GM19467 (cell line): Measurements from ENCODE around the gene THEMIS.
"Not testable (repeated sequence)": the region's sequence is repeated elsewhere in the genome, so short reads cannot be mapped to it uniquely, and the experiment has no call there.

ENCODE experiments used
- ATAC-seq: cut with Tn5 transposase; IDR thresholded peaks from one replicate; pipeline ENCODE4 v1.9.1; 2021; ENCODE audit warnings: mild to moderate bottlenecking, moderate library complexity; ENCODE audit not compliant: unreplicated experiment

THEMIS gene, protein sequence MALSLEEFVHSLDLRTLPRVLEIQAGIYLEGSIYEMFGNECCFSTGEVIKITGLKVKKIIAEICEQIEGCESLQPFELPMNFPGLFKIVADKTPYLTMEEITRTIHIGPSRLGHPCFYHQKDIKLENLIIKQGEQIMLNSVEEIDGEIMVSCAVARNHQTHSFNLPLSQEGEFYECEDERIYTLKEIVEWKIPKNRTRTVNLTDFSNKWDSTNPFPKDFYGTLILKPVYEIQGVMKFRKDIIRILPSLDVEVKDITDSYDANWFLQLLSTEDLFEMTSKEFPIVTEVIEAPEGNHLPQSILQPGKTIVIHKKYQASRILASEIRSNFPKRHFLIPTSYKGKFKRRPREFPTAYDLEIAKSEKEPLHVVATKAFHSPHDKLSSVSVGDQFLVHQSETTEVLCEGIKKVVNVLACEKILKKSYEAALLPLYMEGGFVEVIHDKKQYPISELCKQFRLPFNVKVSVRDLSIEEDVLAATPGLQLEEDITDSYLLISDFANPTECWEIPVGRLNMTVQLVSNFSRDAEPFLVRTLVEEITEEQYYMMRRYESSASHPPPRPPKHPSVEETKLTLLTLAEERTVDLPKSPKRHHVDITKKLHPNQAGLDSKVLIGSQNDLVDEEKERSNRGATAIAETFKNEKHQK

GRCh38 chr6:127900935-127901334 lies at the start of gene THEMIS:
Gene THEMIS (minus strand): TSS chr6:127901058. CDS start chr6:127900932, 126 bp downstream.
- ATAC-seq: no peak

- no peak for ATAC-seq
Observed at GRCh38 chr6:127949251-127949650, 48.4 kb upstream of the THEMIS start.

DNA sequence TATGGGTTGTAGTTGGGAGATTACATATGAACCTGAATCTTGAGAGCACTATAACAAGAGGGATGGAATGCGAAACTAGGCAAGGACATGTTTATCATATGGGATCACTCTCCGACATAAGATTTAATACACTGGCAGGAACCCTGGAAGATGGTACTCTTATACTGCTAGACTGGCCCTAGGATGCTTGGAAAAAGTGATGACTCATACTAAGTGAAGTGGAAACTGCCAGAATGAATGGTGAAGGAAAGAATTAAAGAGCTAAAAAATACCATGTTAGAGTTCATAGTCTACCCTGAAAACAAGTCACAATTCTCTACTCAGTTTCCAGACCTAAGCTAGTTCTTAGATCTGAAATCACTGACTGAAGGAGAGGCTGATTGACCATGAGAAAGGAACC lies 45.5 kb upstream of the THEMIS start:
- no peak for ATAC-seq

GRCh38 chr6:127945434-127946097 lies 44.7 kb upstream of the THEMIS start:
- ATAC-seq: no peak

- ATAC-seq: no peak
Observed at GRCh38 chr6:127941228-127941627, 40.4 kb upstream of the THEMIS start.

DNA sequence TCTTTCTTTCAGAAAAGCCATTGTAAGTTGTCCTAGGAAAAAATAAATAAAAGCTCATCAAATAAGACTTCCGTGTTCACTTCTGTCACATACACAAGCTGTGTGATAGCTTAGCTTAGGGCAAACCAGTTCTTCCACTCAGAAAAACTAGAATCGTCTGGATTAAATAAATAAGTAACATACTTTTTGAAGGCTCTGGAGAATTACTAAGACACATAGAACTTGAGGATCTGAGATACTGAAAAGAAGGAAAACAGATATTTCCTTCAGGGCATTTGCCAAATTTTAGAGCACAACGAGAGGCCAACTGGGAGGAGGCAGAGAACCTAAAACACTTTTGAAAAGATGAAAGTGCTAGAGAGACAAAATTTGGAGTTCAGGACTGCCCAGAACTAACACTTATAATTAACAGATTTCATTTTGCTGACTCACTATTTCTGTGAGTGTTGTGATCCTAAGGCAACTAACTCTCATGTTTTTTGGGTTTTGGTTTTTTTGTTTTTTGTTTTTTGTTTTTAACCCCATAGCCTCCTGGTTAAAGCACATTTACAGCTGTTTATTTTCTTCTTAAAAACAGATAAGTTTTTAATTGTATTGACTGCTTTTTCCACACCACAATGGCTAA lies 38.7 kb upstream of the THEMIS start:
- ATAC-seq: no peak

DNA sequence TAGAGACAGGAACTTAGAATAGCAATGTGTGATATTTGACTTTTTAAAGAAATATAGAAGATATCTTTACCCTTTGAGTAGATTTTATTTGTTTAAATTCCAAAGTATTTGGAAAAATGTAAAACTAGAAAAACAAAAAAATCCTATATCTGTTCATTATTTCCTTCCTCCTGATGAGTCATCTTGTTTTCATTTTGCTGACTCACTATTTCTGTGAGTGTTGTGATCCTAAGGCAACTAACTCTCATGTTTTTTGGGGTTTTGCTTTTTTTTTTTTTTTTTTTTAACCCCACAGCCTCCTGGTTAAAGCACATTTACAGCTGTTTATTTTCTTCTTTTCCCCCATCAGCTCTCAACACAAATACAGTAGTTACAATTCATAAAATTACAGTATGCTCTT lies 37.8 kb upstream of the THEMIS start:
- no peak for ATAC-seq

DNA sequence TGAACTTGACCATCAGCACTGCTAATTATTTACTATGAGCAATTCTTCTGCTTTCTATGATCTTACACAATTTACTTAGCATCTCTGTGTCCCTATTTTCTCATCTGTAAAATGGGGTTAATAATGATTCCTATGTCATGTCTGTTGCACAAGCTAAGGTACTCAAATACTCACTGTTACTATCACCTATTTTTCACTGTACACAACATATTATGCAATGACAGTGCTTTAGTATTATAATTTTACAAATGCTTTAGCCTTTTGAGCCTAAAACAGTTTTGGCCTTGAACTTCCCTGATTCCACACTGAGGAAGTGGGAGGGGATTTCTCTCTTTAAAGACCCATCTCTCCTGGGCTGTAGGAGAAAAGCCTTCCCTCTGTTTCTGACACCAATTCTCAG lies 36.9 kb upstream of the THEMIS start:
- ATAC-seq: no peak

DNA sequence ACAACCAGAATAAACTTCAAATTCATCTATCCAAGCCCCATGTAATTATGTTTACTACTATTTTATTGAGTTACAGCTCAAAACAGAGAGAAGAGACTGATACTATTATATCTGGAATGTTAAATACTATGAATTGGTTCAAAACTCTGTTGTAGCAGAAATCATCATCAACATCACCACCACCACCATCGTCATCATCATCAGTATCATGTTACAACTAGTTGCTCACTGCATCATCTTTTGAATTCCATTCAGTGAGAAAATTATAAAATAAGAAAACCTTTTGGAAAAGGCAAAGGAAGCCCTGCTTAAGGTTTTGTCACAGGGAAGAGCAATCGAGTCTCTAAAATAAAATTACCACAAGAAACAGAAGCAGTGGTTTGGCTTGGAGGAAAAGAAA lies 36.2 kb upstream of the THEMIS start:
- no peak for ATAC-seq

DNA sequence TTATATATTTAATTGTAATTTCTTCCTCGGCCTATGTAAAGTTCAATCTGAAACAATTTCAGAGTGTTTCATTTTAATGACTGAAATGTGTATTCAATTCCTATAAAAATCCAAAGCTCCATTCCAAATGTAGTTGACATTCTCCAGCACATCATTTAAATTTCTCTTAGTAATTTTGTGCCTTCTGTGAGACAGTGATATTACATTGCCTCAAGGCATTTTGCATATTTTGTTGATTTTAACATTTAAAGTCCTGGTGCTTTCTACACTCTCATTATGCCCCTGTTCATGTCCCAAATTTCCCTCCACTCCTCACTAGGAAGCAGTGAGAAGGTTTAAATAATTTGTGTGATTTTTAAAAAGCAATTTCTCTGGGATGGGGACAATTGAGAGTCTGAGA lies 34.1 kb upstream of the THEMIS start:
- no peak for ATAC-seq

GRCh38 chr6:127933852-127934840 lies 33.3 kb upstream of the THEMIS start:
- no peak for ATAC-seq

DNA sequence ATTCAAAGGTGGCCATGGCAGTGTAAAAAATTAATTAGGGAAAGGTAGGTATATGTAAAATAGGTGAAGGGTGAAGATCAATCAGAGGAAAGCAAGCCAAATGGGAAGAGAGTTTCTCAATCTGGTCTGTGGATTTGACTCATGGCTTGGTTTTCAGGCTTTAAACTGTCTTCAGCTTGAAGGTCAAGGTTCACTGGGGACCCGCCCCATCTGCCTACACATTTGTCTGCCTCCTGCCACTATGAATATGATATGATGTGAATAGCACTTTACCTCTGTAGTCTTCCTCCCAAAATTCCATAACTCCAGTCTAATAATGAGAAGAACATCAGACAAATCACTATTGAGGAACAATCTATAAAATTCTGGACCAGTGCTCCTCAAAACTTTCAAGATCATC lies 32.3 kb upstream of the THEMIS start:
- ATAC-seq: no peak

DNA sequence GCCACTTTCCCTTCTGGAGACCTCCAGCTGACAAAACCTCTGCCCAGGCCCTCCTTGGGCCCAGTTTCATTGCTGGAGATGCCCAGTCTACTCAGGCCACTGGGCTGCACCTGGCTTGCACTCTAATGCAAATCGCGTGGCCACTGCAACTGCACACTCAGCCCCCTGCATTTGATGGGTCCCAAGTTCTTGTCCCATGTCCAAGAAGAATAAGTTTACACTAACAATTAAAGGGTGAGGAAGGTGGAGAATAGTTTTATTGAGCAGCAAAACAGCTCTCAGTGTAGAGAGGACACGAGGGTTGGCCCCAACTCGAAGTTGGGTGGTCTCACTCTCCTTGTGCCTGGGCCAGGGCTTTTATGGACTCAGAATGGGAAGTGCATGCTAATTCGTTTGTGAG lies 31.9 kb upstream of the THEMIS start:
- ATAC-seq: no peak

DNA sequence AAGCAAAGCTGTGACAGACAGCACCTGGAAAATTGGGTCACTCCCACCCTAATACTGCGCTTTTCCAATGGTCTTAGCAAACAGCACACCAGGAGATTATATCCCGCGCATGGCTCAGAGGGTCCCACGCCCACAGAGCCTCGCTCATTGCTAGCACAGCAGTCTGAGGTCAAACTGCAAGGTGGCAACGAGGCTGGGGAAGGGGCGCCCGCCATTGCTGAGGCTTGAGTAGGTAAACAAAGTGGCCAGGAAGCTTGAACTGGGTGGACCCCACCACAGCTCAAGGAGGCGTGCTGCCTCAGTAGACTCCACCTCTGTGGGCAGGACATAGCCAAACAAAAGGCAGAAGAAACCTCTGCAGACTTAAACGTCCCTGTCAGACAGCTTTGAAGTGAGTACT lies 25.6 kb upstream of the THEMIS start:
- ATAC-seq: not testable (repeated sequence)

DNA sequence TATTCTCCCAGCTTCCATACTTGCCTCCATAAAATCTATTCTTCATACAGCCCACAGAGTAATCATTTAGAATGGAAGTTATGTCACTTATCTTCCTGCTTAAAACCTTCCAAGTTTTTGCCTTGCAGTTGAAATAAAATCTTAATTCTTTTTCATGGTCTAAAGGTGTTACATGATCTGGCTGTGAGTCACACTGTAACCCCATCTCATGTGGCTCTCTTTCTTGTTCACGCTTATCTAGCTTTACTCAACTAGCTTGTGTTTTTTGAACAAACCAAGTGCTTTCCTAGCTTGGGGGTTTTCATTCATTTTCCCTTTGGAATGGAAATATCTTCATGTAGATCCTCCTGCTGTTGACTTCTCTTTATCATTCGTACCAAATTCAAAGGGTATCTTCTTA lies 23.6 kb upstream of the THEMIS start:
- ATAC-seq: no peak

GRCh38 chr6:127924031-127924430 lies 23.2 kb upstream of the THEMIS start:
- no peak for ATAC-seq

DNA sequence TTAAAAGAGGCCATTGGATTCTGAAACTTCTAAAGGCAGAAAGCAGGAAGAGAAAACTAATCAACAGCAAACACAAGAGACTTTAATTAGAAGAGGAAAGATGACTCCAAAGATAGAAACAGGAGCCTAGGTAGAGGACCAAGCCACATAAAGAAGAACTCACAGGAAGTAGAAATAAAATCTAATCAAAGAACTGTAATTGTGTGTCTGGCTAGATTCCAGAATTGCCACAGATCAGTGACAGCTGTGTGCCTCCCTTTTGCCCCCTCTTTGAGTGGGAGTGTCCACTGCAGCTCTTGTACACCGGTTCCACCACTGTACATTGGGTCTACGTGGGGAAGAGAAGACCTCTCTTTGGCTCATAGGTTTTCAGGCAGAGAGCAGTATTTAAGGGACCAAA lies 22.3 kb upstream of the THEMIS start:
- no peak for ATAC-seq

DNA sequence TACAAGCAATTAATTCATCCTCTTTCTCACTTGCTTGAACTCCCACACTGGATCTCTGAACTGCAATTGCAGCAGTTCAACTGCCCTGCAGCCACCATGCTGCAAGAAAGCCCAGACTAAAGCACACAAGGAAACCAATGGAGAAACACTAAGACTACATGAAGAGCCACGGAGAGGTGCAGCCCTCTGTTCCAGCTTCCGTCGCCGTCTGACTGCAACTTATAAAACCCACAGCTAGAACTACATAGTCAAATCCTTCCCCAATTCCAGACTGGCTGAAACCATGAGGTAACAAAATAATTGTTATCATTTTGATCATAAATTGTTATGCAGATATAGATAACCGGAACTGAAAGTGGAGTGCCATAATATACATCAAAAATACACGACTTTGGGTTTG lies 21.1 kb upstream of the THEMIS start:
- no peak for ATAC-seq

DNA sequence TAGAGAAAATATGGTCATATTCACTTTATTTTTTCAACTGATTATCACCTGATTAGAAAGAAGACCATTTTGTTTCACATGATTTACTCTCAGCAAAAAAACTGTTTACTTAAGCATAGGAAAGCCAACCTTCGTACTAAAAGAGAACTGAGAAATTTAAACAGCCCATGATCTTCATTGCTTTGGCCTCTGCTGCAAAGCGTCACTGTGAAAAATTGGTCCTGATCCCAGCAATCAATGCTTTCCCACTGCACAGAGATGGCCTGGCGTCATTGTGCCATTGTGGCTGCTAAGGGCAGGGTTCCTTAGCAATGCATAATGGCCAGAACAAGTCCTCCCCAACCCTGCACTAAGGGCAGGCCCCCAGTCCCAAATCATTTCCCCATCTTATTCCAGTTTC lies 19.9 kb upstream of the THEMIS start:
- ATAC-seq: no peak
